Activated naive CD4-positive, alpha-beta T cell treated with anti-CD3 and anti-CD28 coated beads, Interleukin-2, amount 50 U/mL, for 16 hours (primary cell): ENCODE measurements around the gene KIF26A.

Experiments used
- DNase-seq: peaks from one replicate; pipeline ENCODE4 v3.0.0-alpha.2; 2020

KIF26A gene

DNA sequence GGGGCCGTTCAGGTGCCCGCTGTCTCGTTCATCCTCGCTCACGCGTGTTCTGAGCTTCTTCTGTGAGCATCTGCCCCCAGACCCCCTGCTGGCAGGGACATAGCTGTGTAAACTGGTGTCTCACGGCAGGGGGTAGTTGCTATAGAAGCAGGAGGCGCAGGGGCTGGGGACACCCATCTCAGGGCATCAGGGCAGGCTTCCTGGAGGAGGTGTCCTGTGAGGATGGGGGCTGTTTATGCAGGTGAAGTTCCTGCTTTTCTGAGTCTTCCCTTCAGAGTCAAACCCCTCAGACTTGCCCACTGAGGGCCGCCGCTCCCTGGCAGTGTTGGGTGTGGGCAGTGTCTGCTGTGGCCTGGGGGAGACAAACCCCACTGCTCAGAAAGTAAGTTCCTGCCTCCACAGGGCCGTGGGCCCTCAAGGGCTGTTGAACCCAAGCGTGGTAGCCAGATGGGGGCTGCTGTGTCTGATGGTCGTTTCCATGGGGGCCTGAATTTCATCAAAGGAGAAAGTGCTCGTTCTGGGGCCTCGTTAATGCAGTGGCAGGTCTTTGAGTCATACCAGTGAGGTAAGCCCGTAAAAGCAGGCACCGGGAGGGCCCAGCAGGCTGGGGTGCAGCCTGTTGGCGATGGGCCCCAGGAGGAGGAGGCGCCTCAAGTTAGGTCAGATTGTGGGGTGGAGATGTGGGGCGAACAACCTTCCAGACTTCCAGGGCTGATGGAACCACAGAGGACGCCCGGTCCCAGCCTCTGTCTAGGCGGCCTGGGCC is 23.4 kb downstream of the KIF26A start:
- no peak for DNase-seq

DNA sequence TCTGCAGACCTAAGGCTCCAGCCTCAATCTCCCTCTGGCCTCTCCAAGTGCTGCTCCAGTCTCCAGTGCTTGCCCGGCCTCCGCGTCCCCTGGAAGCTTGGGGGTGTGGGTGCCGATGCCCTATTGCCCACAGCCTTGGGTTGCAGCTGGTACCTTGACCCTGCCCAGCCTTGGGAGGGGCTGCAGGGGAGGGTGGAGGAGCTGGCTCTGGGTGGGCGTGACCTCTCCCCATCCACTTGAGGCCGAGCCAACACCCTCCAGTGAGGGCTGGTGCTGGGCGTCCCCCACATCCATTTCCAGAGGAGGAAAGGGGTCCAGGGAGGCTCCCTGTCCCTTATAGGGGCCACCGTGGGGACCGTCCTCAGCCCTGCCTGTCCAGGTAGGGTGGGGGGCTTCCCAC is 24.1 kb downstream of the KIF26A start:
- no peak for DNase-seq

DNA sequence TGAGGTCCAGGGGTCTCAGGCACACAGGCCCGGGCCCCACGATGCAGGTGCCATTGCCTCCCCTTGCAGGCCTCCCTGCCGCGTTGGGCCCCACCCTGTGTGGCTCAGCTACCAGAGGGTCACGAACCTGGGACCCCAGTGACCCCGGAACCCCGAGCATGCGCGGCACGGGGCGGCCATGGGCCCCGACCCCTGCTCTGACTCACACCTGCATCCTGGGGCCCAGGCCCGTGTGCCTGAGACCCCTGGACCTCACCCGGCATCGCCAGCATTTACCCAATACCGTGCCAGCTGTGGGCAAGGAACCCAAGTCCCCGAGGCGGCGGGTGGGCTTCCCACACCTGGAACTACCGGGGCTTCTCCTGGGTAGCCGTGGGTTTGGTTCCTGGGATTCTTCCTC is 25.2 kb downstream of the KIF26A start:
- no peak for DNase-seq

DNA sequence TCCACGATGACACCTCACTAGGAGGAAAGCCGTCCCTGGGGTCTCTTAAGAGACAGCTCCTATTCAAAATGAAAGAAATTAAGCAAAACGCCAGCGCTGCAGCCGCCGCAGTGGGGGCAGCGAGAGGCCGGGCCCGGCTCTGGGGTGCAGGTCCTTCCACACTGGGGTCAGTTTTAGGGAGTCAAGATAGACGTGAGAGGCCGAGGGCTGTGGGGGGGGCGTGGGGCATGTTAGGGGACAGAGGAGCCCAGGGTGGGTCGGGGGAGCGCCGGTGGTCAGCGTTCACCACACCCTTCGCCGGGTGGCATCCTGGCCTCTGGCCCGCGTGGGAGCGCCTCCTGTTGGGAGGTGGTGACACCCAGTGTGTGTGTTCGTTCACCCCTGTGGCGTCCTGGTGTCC is 25.7 kb downstream of the KIF26A start:
- no peak for DNase-seq

DNA sequence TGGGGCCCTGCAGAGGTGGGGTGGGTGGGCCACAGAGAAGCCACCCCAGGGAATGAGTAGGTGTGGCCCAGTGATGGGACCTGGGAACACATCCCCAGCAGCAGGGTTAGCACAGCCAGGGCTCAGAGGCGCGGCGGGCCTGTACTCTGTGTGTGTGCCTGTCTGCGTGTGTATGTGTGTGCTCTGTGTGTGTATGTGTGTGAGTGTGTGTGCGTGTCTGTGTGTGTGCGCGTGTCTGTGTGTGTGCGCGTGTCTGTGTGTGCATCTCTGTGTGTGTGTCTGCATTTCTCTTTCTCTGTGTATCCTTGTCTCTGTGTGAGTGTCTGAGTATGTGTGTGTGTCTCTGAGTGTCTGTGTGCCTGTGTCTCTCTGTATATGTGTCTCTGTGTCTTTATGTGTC is 26.1 kb downstream of the KIF26A start:
- DNase-seq: no peak

DNA sequence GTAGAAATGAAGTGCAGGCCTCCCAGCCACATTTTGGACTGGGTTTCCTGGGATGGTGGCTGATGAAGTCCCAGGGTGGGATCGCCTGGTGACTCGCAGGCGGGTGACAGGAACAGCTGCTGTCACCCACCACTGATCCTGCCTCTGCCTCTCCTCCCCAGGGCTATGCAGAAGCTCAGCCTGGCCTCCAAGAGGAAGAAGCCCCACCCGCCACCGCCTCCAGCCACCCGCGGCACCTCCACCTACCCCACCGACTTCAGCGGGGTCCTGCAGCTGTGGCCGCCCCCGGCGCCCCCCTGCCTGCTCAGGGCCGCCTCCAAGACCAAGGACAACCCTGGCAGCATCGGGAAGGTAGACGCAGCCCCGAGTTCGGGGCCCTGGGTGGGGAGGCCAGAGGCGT is 28.3 kb downstream of the KIF26A start:
- DNase-seq: no peak

DNA sequence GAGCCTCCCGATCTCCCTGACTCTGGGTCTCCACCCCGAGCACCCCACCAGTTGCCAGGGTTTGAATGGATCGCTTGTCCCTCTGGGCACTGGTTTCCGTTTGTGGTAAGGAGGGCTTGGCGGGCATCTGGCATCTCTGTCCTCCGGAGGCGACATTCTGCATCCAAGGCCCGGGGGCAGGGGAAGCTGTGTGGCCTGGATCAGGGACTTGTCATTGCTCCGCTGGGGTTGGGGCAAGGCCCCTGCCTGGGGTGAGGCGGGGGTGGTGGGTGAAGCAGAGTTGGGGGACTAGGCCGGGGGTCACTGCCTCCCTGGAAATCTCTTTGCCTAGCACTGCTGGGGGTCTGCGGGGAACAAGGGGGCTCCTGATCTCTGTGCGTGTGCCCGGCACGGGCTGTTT is 30.2 kb downstream of the KIF26A start:
- no peak for DNase-seq

DNA sequence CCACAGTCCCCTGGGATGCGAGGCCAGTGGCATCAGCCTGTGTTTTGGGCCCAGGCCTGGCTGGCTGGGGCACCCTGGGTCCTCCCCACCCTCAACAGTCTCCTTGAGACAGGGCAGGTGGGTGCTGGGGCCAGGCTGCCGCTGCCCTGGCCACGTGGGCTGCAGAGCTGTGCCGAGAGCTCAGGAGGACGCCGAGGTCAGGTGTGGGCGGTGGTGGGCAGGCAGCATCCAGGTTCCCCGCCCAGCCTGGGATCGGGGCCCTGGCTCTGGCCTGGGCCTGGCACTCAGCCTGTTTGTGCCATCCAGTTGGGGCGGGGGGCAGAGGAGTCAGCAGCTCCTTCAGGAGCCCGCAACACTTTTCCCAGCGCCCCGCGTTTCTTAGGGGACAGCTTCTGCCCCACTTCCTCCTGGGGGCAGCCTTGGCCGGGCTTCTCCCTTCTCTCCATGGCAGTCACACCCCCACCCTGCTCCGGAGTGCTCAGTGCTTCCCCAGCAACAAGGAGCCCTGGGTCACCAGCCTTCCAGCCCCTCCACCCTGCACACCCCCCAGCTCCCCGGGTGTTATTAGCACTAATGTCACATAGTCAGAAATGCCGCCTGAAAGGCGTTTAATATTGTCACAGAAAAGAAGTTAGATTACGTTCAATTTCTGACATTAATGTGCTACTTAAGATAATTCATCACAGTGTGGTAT is 30.8 kb downstream of the KIF26A start:
- DNase-seq: no peak

DNA sequence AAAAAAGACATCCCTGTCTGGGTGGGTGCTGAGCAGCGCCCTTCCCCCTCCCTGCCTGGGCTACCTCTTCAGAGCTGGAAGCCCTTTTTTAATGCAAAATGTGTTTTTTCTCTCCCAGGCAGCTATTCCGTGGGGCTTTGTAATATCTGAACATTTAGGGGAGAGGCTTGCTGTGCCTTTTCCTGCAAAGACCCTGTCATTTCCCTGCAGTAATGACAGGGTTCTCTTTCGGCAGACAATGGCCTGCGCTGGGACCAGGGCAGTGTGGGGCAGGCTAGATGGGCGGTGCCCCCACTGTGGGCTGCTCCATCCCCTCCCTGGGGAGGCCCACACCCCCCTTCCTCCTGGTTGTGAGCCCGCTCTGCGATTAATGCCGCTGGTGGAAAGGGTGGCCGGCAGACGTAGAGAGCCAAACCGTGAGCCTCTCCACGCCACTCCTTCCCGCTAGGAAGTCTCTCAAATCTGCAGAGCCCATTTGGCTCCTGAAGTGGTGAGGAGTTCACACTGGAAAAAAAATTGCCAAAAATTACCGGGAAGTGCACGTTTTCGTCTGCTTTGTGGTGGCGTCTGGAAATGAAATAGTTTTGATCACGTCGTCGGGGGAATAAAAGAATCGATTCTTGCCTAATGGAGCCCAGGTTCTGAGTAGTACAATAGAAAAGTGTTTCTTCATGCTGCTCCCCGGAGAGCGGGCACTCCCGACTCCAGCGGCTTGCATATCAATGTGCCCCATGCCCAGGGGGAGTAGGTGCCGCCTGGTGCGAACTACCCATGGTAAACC is 31.5 kb downstream of the KIF26A start:
- DNase-seq: no peak

DNA sequence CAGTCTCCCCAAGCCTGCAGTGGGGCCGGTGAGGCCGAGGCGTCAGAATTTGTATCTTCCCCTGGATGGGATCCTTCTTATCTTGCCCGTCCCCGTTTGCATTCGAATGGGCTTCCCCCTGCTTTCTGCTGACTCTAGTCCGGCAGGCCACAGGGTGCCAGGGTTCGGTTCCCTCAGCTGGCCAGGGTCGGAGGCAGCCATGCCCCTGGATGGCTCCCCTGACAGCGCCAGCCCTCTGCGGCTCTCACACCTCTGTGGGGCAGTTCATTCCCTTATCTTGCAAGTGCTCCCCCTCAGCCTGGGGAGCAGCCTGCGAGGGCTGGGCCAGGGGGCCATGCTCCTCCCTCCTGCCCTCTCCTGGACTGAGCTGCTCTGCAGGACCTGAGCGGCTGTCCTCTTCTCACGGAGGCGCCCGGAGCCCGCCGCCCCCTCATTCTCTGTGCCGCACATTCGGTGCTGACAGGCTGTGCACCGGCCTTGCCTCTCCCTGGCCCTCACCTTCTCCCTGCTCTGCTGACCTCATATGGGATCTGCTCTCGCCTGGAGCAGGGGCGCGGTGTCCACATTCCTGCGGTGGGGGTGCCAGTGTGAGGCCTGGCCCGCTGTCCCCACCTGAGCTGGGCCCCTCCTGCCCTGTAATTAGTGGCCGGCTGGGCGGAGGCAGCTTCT is 32.8 kb downstream of the KIF26A start:
- DNase-seq: no peak

DNA sequence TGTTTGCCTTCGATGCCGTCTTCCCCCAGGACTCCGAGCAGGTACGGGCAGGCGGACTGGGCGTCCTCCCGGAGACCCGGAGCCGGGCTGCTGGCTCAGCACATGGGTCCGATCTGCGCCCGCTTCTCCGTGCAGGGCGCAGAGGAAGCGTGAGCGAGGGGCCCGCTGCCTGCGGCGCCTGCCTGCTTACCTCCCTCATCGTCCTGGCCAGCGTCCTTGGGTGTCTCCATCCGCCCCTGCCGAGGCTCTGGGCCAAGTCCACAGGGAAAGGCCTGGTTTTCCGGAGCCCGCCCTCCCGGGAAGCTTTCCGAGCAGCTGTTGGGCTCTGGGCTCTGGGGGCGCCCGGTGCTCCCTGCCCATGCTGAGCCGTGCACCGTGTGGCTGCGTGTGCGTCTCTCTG is 33.5 kb downstream of the KIF26A start:
- no peak for DNase-seq

DNA sequence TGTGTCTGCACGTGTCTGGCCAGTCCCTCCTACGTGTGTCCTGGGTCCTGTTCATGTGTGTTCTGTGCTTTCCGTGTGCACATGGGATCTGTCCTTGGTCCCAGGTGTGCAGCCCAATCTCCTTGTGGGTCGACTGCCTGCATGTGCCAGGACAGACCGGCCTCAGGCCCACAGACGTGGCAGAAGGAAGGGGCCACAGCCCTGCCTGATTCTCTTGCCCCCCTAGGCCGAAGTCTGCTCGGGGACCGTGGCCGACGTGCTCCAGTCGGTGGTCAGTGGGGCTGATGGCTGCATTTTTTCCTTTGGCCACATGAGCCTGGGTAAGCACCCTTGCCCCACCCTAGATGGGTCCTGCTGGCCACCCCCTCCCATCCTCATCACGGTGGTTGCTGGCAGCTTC is 34.0 kb downstream of the KIF26A start:
- DNase-seq: no peak

DNA sequence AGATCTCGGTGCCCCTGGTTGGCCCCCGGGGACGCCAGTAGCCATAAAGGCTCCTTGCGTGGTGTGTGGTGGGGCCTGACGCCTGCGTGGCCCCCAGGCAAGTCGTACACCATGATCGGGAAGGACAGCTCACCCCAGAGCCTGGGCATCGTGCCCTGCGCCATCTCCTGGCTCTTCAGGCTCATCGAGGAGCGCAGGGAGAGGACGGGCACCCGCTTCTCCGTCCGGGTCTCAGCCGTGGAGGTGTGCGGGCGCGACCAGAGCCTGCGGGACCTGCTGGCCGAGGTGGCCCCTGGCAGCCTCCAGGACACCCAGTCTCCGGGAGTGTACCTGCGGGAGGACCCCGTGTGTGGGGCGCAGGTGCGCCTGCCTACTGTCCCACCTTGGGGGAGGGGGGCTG is 34.5 kb downstream of the KIF26A start:
- DNase-seq: no peak

DNA sequence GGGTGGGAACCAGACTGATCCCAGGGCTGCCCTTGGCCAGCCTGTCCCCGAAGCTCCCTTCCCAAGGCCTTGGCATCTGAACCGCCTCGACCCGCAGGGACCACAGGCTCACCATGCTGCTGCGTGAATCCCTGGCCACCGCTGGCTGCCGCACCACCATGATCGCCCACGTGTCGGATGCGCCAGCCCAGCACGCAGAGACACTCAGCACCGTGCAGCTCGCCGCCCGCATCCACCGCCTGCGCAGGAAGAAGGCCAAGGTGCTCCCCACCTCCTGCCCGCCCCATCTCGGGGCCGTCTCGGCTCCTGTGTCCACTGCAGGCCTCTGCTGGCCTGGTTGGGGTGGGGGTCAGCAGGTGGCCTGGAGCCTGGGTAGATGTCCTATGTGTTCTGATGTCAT is 35.7 kb downstream of the KIF26A start:
- DNase-seq: no peak

DNA sequence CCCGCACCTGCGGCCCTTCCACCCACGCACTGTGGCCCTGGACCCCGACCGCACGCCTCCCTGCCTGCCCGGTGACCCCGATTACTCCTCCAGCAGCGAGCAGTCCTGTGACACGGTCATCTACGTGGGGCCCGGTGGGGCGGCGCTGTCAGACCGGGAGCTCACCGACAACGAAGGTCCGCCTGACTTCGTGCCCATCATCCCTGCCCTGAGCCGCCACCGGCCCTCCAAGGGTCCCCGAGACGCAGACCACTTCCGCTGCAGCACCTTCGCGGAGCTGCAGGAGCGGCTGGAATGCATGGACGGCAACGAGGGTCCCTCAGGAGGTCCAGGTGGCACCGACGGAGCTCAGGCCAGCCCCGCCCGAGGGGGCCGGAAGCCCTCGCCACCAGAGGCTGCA is 36.7 kb downstream of the KIF26A start:
- DNase-seq: no peak

DNA sequence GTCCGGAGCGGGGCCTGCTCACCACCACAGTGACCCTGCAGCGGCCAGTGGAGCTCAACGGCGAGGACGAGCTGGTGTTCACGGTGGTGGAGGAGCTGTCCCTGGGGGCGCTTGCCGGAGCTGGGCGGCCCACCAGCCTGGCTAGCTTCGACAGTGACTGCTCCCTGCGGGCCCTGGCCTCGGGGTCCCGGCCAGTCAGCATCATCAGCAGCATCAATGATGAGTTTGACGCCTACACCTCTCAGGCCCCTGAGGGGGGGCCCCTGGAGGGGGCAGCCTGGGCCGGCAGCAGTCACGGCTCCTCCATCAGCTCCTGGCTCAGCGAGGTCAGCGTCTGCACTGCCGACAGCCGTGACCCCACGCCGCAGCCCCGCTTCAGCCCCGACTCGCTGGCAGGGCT is 37.4 kb downstream of the KIF26A start:
- no peak for DNase-seq

DNA sequence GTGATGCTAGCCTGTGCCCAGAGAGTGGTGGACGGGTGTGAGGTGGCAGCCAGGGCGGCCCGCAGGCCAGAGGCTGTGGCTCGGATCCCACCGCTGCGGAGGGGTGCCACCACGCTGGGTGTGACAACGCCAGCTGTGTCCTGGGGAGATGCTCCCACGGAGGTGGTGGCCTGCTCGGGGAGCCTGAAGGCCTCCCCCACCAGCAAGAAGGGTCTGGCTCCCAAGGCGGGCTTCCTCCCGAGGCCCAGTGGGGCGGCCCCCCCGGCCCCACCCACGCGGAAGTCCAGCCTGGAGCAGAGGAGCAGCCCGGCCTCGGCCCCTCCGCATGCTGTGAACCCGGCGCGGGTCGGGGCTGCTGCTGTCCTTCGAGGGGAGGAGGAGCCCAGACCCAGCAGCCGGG is 38.2 kb downstream of the KIF26A start:
- no peak for DNase-seq

DNA sequence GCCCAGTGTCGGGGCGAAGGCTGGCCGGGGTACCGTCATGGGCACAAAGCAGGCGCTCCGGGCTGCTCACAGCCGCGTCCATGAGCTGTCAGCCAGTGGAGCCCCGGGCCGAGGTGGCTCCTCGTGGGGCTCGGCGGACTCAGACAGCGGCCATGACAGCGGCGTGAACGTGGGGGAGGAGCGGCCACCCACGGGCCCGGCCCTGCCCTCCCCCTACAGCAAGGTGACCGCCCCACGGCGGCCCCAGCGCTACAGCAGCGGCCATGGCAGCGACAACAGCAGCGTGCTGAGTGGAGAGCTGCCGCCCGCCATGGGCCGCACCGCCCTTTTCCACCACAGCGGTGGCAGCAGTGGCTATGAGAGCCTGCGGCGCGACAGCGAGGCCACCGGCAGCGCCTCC is 39.0 kb downstream of the KIF26A start:
- no peak for DNase-seq

DNA sequence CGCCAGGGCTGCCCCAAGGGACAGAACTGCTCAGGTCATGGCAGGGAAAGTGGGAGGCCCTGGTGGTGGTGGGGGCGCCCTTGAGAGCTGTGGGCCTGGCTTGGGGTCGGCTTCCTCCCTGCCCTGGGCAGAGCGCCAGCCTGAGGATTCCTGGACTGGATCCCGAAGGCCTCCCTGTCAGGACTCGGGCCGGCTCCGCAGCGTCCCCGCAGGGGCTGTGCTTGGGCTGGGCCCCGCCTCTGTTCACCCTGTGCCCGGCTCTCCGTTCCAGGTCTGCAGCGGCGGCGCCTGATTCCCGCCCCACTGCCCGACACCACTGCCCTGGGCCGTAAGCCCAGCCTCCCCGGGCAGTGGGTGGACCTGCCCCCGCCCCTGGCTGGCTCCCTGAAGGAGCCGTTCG is 39.9 kb downstream of the KIF26A start:
- no peak for DNase-seq

DNA sequence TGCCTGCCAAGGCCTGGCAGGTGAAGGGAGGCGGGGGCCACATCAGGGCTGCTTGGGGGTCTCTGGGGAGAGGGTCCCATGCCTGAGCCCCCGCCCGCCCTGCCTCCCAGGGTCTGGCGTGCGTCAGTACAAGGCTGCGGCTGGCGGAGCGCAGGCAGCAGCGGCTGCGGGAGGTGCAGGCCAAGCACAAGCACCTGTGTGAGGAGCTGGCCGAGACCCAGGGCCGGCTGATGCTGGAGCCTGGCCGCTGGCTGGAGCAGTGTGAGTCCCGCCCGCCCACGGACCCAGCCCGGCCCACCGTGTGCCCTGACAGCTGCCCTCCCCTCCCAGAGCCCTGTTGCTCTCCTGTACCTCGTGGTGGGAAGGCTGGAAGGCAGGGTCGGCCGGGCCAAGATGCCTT is 40.7 kb downstream of the KIF26A start:
- no peak for DNase-seq

DNA sequence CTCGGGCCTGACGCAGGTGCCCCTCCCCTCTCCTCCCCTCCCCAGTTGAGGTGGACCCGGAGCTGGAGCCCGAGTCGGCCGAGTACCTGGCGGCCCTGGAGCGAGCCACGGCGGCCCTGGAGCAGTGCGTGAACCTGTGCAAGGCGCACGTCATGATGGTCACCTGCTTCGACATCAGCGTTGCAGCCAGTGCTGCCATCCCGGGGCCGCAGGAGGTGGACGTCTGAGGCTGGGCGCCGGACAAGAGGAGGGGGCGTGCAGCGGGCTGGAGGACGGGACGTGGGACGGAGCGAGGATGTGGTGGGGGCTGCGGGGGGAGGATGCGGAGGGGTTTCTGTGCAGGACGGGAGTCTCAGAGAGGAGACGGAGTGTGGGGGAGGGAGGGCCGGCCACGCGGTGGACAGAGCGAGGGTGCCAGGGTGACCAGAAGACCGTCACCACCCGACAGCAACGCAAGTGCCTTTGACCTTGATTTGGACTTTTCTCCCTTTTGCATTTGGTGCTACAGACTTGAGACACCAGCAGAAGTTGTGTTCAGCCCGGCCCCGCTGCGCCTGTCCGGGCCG is 41.3 kb downstream of the KIF26A start:
- DNase-seq: no peak

DNA sequence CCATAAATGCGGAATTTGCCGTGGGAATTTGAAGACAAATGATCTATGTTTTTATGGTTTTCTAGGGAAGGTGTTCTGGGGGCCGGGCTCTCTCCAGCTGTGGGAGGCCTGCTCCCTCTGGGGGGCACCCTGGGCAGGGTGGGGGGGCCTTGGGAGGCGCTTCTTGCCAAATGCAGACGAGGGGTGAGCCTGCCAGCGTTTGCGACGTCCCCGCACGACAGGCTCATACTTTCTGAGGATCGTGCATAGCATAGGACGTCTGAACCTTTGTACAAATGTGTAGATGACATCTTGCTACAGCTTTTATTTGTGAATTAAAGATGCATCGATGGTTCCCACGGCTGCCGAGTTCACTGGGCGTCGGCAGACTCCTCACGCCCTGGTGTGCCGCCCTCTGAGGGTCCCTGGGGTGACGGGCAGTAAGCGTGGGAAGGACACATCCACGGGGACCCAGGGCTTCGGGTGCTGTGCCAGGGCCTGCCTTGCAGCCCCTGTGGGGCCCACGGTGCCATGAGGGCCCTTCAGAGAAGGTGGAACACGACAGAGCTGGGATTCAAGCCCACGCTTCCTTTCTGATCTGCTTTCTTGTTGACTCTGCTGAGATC is 42.3 kb downstream of the KIF26A start:
- DNase-seq: no peak
